BLaER1 (cell line): ENCODE data around the gene ZNF575.

ENCODE experiments used
- H3K27ac ChIP-seq: shearing (Covaris generic); formaldehyde crosslinking; 2 replicates; pipeline ENCODE4 v1.8.1; 2022
- H3K27me3 ChIP-seq: shearing (Covaris generic); formaldehyde crosslinking; 2 replicates; pipeline ENCODE4 v1.8.1; 2022
- H3K36me3 ChIP-seq: shearing (Covaris generic); formaldehyde crosslinking; 2 replicates; pipeline ENCODE4 v1.8.1; 2022
- H3K4me1 ChIP-seq: shearing (Covaris generic); formaldehyde crosslinking; 2 replicates; pipeline ENCODE4 v1.8.1; 2022
- H3K4me2 ChIP-seq: shearing (Covaris generic); formaldehyde crosslinking; 2 replicates; pipeline ENCODE4 v1.8.1; 2022
- H3K4me3 ChIP-seq: shearing (Covaris generic); formaldehyde crosslinking; 2 replicates; pipeline ENCODE4 v1.8.1; 2022
- H3K9ac ChIP-seq: shearing (Covaris generic); formaldehyde crosslinking; 2 replicates; pipeline ENCODE4 v1.8.1; 2022
- H3K9me3 ChIP-seq: shearing (Covaris generic); formaldehyde crosslinking; 2 replicates; pipeline ENCODE4 v1.8.1; 2022
- H4K20me1 ChIP-seq: shearing (Covaris generic); formaldehyde crosslinking; 2 replicates; pipeline ENCODE4 v1.8.1; 2022
- Cebpa-rat ChIP-seq: shearing (Covaris generic); IDR thresholded peaks from 2 replicates; pipeline ENCODE4 v1.8.1; 2022

The ZNF575 gene, protein sequence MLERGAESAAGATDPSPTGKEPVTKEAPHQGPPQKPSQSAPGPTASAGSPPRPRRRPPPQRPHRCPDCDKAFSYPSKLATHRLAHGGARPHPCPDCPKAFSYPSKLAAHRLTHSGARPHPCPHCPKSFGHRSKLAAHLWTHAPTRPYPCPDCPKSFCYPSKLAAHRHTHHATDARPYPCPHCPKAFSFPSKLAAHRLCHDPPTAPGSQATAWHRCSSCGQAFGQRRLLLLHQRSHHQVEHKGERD

DNA sequence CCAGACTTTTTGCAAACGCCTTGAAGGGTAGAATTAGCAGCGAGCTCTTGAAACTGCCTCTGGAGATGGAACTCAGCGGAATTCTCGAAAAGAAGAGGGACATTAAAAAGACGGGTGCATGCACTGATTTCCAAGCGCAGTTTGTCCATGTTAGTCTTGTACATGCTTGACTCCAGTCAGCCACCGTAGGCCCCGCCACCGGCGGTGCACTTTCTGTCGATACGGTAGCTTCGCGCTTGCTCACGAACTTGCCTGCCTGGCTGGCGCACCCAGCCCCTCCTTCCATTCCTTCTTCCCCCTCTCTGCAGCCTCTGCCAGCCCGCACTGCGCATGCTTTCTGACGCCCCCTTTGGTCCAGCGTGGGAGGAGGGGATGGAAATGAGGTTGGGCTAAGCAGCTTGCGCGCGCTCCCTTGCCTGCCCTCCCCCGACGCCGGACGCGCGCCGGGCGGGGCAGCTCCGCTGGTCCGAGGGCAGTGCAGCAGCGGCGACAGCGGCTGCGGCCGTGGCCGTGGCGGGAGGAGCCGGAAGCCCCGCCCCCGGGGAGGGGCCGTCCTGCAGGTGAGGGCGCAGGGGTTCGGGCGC, at the start of gene ZNF575:
Gene ZNF575 (plus strand): TSS at position 227 of the 584 bp plus-strand sequence. CDS start 1,235 bp downstream, outside the sequence.
- TF ChIP-seq Cebpa-rat = no peak
- peak within 1 kb of the TSS; percentile 77 for H3K9ac ChIP-seq
- H3K36me3 ChIP-seq = peaks cover 19% of the 10 kb centered on the region
- peaks cover 30% of the 10 kb centered on the region for H3K4me1 ChIP-seq
- peaks cover 4% of the 10 kb centered on the region; the same call in 1 of the 2 replicates for H3K9me3 ChIP-seq
- no peaks in the 10 kb centered on the region for H3K27me3 ChIP-seq
- peak within 1 kb of the TSS; percentile 72 for H3K4me3 ChIP-seq
- H3K4me2 ChIP-seq = peak within 1 kb of the TSS; percentile 95
- no peaks in the 10 kb centered on the region for H4K20me1 ChIP-seq
- H3K27ac ChIP-seq = peak within 1 kb of the TSS; percentile 82

DNA sequence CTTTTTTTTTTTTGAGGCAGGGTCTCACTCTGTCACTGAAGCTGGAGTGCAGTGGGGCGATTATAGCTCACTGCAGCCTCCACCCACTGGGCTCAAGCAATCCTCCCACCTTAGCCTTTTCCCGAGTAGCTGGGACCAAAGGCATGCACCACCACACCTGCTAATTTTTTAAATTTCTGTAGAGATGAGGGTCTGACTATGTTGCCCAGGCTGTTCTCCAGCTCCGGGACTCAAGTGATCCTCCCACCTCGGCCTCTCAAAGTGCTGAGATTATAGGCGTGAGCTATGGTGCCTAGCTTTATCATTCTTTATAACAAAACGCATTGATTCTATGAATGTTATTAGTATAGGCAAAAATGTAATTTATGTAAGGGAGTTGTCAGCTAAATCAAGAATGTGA, 49.7 kb upstream of the ZNF575 start:
- no peak for TF ChIP-seq Cebpa-rat
- Histone ChIP-seq H3K9ac (no peak overlapping the region), H3K36me3 (peaks cover 14% of the 10 kb centered on the region; the same call in 1 of the 2 replicates), H3K9me3 (no peaks in the 10 kb centered on the region), H3K4me2 (no peak overlapping the region), H3K4me3 (no peak overlapping the region), H3K4me1 (peaks cover 16% of the 10 kb centered on the region), H4K20me1 (no peaks in the 10 kb centered on the region), H3K27ac (no peak overlapping the region), H3K27me3 (no peaks in the 10 kb centered on the region)

DNA sequence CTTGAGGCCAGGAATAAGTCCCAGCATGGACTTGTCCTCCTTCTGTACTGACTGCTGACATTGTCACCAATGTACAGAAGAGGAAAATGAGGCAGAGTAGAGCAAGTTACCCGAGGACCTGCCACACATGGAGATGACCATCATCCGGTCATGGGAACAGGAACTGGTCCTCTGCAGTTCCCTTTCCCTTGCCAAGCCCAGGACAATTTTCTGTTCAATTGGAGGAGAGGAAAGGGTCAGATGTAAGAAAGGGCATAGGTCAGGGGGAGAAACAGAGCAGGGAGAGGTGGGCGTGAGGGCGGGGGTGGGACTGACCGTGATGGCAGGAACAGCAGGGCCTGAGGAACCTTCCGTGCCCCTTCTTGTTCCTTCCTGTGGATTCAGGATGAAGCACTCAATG, 47.0 kb upstream of the ZNF575 start:
- H4K20me1 ChIP-seq = no peaks in the 10 kb centered on the region
- H3K4me1 ChIP-seq = peaks cover 40% of the 10 kb centered on the region
- H3K9me3 ChIP-seq = no peaks in the 10 kb centered on the region
- peaks cover 5% of the 10 kb centered on the region; the same call in 1 of the 2 replicates for H3K36me3 ChIP-seq
- H3K9ac ChIP-seq = no peak overlapping the region
- no peak overlapping the region for H3K4me3 ChIP-seq
- H3K27me3 ChIP-seq = no peaks in the 10 kb centered on the region
- no peak overlapping the region for H3K4me2 ChIP-seq
- TF ChIP-seq Cebpa-rat = no peak
- no peak overlapping the region for H3K27ac ChIP-seq

DNA sequence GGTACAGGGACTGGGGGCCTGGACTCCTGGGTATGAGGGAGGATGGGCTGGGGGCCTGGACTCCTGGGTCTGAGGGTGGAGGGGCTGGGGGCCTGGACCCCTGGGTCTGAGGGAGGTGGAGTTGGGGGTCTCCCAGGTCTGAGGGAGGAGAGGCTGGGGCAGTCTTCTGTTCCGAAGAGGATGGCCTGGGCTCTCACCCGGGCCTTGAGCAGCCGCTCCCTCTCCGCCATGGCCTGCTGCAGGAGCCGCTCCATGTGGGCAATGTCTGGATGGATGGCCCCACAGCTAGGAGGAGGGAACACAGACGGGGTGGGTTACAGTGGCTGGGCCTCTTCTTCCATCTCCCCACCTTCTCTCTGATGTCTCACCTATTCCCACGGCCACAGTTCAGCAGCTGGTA, 46.6 kb upstream of the ZNF575 start:
- Histone ChIP-seq H3K4me2 (no peak overlapping the region), H3K27ac (no peak overlapping the region), H3K36me3 (peaks cover under 1% of the 10 kb centered on the region; the same call in 1 of the 2 replicates), H3K4me1 (peaks cover 44% of the 10 kb centered on the region), H3K27me3 (no peaks in the 10 kb centered on the region), H3K9ac (no peak overlapping the region), H3K4me3 (no peak overlapping the region), H3K9me3 (no peaks in the 10 kb centered on the region), H4K20me1 (no peaks in the 10 kb centered on the region)
- TF ChIP-seq Cebpa-rat = no peak

DNA sequence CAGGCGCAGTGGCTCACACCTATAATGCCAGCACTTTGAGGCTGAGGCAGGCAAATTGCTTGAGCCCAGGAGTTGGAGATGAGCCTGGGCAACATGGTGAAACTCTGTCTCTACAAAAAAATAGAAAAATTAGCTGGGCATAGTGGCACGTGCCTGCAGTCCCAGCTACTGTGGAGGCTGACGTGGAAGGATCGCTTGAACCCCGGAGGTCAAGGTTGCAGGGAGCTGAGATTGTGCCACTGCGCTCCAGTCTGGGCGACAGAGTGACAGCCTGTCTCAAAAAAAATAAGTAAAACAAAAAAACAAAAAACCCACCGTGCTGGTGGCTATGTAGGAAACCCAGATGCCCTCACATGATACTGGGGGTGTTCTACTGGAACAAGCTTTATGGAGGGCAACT, 44.8 kb upstream of the ZNF575 start:
- Histone ChIP-seq H3K4me1 (peaks cover 51% of the 10 kb centered on the region), H3K27ac (no peak overlapping the region), H4K20me1 (no peaks in the 10 kb centered on the region), H3K27me3 (no peaks in the 10 kb centered on the region), H3K4me3 (no peak overlapping the region), H3K9me3 (no peaks in the 10 kb centered on the region), H3K4me2 (no peak overlapping the region; the same call in 1 of the 2 replicates), H3K36me3 (peaks cover under 1% of the 10 kb centered on the region; the same call in 1 of the 2 replicates), H3K9ac (no peak overlapping the region)
- TF ChIP-seq Cebpa-rat = no peak

DNA sequence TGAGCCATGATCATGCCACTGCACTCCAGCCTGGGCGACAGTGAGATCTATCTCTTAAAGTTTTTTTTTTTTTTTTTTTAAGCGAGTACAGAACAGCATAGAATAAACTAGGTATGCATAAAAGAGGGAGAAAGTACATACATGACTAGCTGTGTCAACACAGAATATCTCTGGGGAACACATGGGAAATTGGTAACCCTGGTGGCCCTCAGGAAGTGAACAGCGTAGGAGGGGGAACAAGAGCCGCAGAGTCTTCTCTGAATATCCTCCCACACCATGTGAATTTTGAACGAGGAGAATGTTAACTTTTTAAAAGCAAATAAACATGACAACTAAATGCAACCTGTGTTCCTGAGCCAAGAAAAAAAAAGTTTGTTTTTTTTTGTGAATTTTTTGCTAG, 43.7 kb upstream of the ZNF575 start:
- no peaks in the 10 kb centered on the region for H3K27me3 ChIP-seq
- no peak for TF ChIP-seq Cebpa-rat
- no peaks in the 10 kb centered on the region for H3K9me3 ChIP-seq
- H4K20me1 ChIP-seq = no peaks in the 10 kb centered on the region
- H3K27ac ChIP-seq = no peak overlapping the region
- peak overlapping the region; percentile 60 for H3K4me2 ChIP-seq
- peaks cover 51% of the 10 kb centered on the region for H3K4me1 ChIP-seq
- no peak overlapping the region for H3K4me3 ChIP-seq
- H3K9ac ChIP-seq = no peak overlapping the region
- H3K36me3 ChIP-seq = peaks cover 9% of the 10 kb centered on the region

DNA sequence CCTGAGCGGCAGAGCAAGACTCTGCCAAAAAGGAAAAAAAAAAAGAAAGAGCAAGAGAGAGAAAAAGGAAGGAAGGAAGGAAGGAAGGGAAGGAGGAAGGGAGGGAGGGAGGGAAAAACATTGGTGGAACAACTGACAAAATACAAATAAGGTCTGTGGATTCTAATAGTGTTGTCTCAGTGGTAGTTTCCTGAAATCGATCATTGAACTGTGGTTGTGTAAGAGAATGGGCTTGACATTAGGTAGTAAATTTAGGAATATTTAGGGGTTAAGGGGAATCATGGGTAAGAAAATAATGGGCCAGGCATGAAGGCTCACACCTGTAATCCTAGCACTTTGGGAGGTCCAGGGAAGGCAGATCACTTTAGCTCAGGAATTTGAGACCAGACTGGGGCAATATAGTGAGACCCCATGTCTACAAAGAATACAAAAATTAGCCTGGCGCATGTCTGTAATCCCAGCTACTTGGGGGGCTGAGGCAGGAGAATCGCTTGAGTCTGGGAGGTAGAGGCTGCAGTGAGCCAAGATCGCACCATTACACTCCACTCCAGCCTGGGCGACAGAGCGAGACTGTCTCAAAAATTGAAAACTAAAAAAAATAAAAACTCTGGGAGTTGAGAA, 42.9 kb upstream of the ZNF575 start:
- Histone ChIP-seq H3K27me3 (no peaks in the 10 kb centered on the region), H3K9ac (no peak overlapping the region), H3K4me1 (peaks cover 51% of the 10 kb centered on the region), H3K9me3 (no peaks in the 10 kb centered on the region), H3K36me3 (peaks cover 17% of the 10 kb centered on the region), H3K27ac (no peak overlapping the region), H3K4me3 (no peak overlapping the region), H4K20me1 (no peaks in the 10 kb centered on the region), H3K4me2 (peak overlapping the region; percentile 60)
- TF ChIP-seq Cebpa-rat = no peak

DNA sequence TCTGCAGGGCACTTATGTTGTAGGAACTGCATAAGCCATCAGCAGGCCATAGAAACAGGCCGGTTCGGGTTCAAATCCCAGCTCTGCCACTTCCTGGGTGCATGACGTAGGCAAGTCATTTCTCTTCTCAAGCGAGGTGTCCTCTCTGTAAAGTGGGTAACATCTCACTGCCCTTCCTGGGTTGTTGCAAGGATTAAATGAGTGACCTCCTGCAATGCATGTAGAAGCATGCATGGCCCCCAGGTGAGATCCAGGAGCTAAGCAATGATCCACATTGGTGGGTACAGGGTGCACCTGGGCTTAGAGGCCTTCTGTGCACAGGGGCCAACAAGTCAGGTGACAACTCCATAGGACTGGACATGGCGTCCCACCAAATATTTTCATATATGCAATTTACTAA, 42.2 kb upstream of the ZNF575 start:
- Histone ChIP-seq H3K4me2 (no peak overlapping the region), H3K27me3 (no peaks in the 10 kb centered on the region), H3K27ac (no peak overlapping the region), H3K4me1 (peaks cover 51% of the 10 kb centered on the region), H3K4me3 (no peak overlapping the region), H4K20me1 (no peaks in the 10 kb centered on the region), H3K9ac (no peak overlapping the region), H3K9me3 (no peaks in the 10 kb centered on the region), H3K36me3 (peaks cover 23% of the 10 kb centered on the region)
- TF ChIP-seq Cebpa-rat = no peak

DNA sequence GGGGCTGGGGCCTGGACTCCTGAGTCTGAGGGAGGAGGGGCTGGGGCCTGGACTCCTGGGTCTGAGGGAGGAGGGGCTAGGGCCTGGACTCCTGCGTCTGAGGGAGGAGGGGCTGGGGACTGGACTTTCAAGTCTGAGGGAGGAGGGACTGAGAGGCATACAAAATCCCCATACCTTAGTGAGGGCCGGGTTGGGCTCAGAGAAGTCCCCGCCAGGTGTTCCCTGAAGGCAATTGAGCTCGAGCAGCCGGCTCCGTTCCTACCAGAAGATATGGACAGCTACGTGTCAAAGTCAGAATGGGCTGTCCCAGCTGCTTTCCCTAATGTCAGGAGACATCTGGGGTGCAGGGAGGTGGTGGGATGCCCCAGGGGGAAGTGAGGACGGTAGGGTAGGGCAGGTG, 37.9 kb upstream of the ZNF575 start:
- Histone ChIP-seq H3K27ac (no peak overlapping the region), H3K9me3 (no peaks in the 10 kb centered on the region), H3K9ac (no peak overlapping the region), H3K36me3 (peaks cover 45% of the 10 kb centered on the region), H3K4me2 (no peak overlapping the region), H3K4me3 (no peak overlapping the region), H3K27me3 (no peaks in the 10 kb centered on the region), H3K4me1 (peaks cover 18% of the 10 kb centered on the region), H4K20me1 (no peaks in the 10 kb centered on the region)
- no peak for TF ChIP-seq Cebpa-rat

- 0 out of 2 replicates have a peak, but pooled peaks cover 5% of the 10 kb centered on the region for H4K20me1 ChIP-seq
- H3K4me3 ChIP-seq = no peak overlapping the region
- H3K4me1 ChIP-seq = peaks cover 5% of the 10 kb centered on the region
- TF ChIP-seq Cebpa-rat = no peak
- peaks cover 52% of the 10 kb centered on the region for H3K36me3 ChIP-seq
- no peaks in the 10 kb centered on the region for H3K9me3 ChIP-seq
- no peak overlapping the region for H3K4me2 ChIP-seq
- H3K27me3 ChIP-seq = no peaks in the 10 kb centered on the region
- H3K27ac ChIP-seq = no peak overlapping the region
- no peak overlapping the region for H3K9ac ChIP-seq
Measured at GRCh38 chr19:43496960-43497359, 36.0 kb upstream of the ZNF575 start.
